GM20000 (cell line): ENCODE data around the gene ARRB1.

Experiments used
- DNase-seq: peaks from one replicate; pipeline ENCODE4 v3.0.0; 2012; ENCODE audit warnings: low spot score
- TF ChIP-seq, protein P1 (sequence below): IDR thresholded peaks from 2 replicates; pipeline ENCODE4 v1.5.1; 2012; ENCODE audit warnings: mild to moderate bottlenecking, control low read depth; ENCODE audit errors: extremely low read depth, missing control alignments

ARRB1 gene

DNA sequence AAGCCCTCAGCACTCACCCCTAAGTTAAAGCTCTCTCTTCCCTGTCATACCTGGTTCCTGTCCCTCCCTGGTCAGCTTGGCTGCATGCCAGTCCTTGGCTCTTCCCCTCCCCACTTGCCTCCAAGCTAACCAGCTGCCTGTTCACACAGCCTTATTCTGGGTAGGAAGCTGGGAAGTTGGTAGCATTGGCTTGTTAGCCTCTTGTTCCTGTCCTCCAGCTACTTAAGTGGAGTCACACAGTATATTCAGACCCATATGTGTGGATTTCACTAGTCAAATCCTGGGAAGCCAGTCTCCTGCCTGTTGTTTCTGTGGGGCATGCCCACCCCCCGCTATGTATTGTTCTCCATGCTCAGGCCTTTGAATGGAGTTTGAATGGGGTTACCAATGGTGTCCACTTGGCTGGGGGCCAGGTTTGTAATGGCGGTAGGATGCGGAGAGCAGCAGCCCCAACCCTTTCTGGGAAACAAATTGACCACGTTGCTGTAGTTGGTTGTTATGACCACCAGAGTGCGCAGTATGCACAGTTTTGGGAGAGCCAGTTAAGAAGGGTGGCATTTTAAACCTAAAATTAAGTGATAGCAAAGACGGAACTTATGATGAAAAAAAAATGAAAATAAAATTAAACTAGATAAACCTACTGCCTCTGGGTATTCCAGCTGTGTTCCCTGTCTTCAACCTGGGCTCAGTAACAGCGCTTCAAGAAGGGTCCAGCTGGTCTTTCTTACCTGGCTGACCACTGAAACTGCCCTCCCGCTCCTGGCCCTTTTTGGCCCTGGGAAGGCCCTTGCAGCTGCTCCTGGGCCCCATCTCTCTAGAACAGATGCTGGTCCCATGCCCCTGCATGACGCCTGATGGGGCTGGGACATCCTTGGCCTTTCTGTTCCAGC, 37.2 kb upstream of the ARRB1 start:
- TF ChIP-seq, protein P1, sequence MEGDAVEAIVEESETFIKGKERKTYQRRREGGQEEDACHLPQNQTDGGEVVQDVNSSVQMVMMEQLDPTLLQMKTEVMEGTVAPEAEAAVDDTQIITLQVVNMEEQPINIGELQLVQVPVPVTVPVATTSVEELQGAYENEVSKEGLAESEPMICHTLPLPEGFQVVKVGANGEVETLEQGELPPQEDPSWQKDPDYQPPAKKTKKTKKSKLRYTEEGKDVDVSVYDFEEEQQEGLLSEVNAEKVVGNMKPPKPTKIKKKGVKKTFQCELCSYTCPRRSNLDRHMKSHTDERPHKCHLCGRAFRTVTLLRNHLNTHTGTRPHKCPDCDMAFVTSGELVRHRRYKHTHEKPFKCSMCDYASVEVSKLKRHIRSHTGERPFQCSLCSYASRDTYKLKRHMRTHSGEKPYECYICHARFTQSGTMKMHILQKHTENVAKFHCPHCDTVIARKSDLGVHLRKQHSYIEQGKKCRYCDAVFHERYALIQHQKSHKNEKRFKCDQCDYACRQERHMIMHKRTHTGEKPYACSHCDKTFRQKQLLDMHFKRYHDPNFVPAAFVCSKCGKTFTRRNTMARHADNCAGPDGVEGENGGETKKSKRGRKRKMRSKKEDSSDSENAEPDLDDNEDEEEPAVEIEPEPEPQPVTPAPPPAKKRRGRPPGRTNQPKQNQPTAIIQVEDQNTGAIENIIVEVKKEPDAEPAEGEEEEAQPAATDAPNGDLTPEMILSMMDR, result peak; percentile 79
- DNase-seq, result peak; percentile 75

DNA sequence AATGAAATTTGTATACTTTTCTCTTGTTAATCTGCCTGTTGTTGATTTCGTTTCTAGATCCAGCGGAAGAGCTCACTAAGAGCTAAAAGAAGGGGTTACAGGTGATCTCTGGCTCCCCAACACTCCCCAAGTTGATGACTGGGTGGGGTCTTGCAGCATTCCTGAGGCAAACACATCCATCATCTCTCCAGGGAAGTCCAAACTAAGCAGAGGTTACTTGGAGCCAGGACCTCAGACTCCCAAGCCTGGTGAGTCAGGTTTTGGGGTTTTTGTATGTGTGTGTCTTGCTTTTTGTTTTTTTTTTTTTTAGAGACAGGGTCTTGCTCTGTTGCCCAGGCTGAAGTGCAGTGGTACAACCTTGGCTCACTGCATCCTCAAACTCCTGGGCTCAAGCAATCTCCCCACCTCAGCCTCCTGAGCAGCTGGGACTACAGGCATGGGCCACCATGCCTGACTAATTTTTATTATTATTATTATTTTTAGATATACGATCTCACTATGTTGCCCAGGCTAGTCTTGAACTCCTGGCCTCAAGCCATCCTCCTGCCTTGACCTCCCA, 36.4 kb upstream of the ARRB1 start:
- no peak for DNase-seq
- TF ChIP-seq, protein P1, result no peak

DNA sequence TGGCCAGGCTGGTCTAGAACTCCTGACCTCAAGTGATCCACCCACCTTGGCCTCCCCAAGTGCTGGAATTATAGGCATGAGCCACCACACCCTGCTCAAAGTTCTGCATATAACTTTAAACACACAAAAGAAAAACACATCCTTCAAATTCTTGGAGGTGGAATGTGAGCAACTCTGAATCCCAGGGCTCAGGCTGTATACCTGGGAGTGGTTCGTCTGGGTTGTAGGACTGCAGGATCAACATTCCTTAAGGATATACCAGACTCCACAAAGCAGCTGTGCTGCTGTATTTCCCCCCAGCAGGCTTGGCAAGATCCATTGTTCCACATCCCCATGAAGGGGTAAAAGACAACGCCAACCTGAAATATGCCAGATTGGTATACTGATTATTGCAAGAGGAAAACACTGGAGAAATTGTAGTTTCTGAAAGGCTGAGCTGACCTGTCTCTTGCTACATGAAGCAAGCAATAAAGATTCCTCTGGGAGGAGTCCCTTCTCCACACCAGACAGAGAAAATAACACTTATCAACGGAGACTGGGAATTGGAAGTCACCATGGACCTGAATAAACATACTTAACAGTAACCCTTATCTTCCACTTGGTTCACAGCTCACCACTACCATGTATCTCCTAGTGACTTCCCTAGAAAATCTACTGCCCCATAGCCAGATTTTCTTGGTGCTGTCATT, 35.6 kb upstream of the ARRB1 start:
- no peak for DNase-seq
- TF ChIP-seq, protein P1, result no peak

GRCh38 chr11:75384438-75385080, 33.1 kb upstream of the ARRB1 start:
- TF ChIP-seq, protein P1, result peak; percentile 91
- DNase-seq, result peak; percentile 87

- no peak for DNase-seq
These were observed 31.8 kb upstream of the ARRB1 start for GRCh38 chr11:75383246-75383645.

GRCh38 chr11:75380716-75381420, 29.4 kb upstream of the ARRB1 start:
- TF ChIP-seq, protein P1, result no peak
- DNase-seq, result no peak

More at GRCh38 chr11:75383246-75383645, 31.8 kb upstream of the ARRB1 start:
- TF ChIP-seq, protein P1, result no peak
